Measurements from ENCODE around the gene LRRC3C.

Gene LRRC3C

DNA sequence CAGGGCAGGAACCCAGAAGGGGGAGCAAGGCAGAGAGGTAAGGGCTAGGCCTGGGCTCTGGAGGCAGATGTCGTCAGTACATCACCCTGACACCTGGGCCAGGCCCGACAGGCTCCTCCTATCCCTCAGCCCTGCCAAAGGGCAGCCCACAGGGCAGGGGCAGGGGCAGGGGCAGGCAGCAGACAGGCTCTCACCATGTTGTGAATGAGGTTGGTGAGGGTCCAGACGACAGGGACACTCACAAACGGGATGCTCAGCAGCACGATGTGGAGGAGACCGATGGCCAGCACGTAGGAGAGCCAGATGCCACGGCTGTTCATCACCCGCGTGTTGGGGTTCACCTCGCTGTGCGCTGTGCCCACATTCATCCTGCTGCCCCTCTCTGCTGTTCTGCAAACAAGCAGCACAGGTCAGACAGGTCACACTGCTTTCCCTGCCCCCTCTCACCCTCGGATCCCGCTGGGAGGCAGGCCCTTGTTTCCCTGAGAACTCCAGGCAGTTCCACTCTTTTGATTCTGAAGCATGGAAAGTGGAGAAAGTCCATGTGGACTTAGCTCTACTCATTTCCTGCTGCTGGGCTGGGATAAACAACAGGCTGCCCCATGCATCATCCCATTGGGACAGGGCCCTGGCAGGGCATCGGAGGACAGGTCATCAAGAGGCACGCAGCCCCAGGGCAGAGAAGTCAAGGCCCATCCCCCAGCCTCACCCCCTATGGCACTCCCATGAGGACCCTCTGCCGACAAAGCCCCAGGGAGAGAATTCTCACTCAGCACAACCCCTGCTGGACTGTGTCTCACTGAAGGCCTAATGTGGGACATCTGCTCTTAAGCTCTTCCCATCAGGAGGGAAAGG, 3.5 kb upstream of the LRRC3C start:
- DNase-seq (ENCODE audit: low spot score), result no peak

DNA sequence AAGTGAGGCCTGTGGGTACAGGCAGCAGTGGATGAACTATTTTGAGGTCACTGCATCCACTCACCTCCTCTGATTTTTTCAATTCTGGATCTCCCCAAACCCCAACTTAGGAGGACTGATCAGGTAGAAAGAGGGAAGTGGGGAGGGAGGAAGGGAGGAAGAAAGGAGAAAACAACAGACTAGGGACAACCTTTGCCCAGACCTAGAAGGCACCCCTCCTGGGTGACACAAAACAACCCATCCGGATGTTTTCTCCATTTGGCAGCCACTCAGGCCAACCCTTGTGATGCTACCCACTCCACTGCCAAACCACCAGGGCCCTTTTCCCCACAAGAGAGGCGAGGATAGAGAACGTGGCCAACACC, 2.9 kb upstream of the LRRC3C start:
- no peak for DNase-seq (ENCODE audit: low spot score)

GRCh38 chr17:39925282-39926134, 2.0 kb upstream of the LRRC3C start:
- DNase-seq (ENCODE audit: low spot score), result no peak

GRCh38 chr17:39926135-39926587, 1.4 kb upstream of the LRRC3C start:
- no peak for DNase-seq (ENCODE audit: low spot score)

DNA sequence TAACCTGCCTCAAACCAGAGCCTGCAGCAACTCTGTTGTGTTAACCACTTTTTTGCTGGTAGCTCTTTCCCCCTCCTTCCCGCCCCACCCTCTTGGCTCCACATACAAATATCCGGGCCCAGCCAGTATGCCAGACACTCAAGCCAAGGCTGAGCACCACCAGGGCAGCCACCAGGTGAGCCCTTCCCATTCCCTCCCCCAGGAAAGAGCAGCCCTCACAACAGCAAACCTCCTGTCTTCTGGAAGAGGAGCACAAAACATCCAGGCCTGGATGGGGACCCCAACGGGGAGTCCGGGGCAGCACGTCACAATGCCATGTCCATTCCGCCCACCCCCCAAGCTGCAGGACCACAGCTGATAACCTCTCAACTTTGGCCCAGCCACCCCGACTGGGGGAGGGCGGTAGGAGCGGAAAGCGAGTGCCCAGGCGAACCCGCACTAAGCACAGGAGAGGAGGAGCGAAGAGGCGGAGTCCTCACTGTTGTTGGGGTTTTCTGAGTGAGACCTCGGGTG, 888 bp upstream of the LRRC3C start:
- DNase-seq (ENCODE audit: low spot score), result peak; percentile 60

DNA sequence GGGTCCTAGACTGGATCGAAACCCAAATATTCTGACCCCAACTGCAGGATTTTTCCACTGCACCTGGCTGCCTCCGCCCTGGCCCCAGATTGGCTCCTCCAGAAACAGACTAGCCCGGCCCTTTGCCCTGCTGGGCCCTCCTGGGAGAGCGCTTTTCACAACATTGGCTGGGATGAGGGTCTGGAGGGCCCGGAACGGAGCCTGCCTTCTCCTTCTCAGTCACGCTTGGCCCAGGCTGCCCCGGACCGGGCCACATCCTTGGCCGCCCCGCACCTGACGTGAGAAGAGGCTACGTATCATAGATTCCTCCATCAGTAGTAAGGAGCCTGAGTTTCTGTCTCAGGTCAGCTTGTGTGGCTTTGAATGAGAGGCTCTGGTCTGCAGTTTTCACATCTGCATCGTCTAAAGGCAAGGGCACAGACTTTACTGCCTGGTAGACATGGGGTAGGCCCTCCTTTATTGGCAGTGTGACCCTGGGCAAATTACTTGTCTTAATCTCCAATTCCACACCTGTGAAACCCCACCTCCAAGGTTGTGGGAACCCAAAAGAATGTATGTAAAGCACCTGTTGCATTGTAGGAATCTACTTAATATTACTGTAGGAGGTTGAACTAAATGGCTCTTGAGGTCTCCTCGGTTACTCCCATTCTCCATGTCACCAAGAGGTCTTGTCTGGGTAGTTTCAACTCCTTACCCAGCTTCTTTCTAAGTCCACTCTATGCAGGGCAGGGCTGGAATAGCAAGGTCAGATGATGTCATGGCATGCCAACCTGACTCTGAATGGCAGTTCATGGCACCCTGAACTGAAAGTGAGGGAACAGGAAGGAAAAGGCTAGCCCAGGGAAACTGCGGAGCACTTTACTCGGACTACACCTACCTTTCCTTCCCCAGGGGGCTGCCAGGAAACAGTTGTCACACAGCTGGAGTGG, 661 bp downstream of the LRRC3C start:
- peak; percentile 24 for DNase-seq (ENCODE audit: low spot score)

DNA sequence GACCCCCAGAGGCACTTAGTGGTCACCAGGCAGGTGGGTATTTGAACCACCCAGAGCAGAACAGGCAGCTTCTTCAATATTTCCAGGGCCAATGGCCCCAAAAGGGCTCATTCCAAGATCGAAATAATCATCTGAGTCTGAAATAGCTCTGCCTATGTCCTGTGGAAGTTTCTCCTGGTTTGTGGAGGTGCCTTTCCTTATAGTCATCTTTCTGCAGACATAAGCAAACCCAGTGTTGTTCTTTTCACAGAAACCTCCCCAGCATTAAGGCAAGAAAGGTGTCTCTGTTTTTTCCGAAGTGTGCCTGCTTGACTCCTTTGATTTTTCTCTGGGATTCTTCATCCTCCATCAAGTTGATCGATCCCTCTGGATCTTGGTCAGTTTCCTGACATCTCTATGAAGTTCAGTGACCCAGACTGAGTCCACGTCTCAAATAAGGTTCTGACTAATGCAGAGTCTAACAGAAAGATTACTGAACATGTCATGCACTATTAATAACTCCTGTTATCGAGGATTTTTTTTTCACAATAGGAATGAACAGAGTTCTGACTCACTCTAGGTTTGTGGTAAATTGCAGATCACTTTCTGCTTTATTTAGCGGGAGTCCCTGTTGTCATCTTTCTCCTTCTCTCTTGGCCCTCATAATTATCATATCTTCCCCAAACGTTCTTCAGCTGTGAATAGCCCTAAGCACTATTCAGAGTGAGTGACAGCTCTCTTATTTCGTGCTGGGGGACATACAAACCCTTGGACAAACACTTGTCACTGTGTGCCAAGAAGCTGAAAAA, 1.5 kb downstream of the LRRC3C start:
- DNase-seq (ENCODE audit: low spot score), result no peak

DNA sequence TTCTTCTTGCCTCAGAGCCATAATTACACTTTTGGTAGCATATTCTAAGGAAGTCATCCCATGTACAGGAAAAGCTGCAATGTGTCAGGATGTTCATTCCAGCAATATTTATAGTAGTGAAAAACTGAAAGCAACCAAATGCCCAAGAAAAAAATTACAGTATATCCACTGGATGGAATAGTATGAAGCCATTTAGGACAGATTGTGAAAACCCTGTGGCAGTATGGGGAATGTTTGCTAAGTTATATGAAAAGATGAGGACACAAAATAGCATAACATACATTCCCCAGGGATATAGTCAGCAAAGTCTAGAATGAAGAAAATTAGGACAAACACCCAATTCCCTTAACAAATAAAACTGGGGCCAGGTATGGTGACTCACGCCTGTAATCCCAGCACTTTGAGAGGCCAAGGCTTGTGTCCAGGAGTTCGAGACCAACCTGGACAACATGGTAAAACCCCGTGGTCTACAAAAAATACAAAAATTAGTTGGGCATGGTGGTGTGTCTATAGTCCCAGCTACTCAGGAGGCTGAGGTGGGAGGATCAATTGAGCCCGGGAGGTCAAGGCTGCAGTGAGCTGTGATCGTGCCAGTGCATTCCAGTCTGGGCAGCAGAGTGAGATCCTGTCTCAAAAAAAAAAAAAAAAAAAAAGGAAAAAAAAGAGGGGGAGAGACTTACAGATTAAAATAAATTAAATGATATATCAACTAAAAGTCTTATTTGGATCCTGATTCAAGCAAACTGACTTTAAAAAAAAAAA, 2.3 kb downstream of the LRRC3C start:
- no peak for DNase-seq (ENCODE audit: low spot score)

DNA sequence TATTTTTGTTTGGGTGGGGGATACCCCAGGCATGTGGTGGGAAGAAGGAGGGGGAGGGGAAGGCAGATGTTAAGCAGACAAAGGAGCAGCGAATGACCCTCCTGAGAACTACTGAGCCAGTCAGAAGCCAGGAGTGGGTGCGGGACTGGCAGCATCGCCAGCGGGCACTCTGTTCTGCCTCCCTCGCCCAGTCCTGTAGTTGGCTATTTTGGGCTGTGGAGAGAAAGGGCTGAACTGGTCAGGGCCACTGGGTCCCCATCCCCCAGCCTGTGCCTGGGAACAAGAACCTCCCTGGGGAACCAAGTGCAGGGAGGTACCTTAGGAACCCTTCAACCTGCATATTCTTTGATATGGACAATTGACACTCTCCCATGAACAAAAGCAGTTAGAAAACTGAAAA, 6.4 kb downstream of the LRRC3C start:
- DNase-seq (ENCODE audit: low spot score), result no peak

GRCh38 chr17:39934324-39934723, 6.8 kb downstream of the LRRC3C start:
- DNase-seq (ENCODE audit: low spot score), result no peak

DNA sequence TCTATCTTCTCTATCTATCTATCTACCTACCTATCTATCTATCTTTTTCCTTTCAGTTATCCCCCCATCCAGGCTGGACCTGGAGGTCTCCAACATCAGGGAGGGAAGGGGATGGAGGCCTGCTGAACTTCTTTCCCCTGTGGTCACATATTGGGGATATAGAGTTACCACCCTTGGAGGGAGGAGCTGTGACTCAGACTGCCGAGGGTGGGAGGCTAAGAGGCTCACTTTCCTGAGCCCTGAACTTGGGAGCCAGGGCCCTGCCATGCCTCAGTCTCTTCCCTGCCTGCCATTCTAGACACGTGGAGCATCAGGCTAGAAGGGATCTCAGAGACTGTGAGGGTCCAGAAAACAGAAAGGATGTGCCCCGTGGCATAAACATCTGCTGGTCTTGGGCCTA, 8.4 kb downstream of the LRRC3C start:
- no peak for DNase-seq (ENCODE audit: low spot score)

DNA sequence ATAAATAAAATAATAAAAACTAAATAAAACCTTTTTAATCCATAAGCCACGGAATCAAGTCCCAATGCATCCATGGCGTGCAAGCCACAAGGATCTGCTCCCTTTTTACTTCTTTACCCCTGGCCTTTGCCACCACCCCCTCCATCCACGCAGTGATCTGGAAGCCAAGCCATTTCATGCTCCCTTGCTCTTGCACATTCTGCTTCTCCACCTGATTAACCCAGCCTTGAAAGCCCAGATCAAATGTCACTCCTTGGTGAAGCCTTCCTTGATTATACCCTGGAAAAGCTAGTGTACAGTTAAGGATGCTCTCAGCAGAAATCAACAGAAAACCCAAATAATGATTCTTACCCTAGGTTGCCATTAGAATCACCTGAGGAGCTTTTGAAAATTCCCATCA, 9.9 kb downstream of the LRRC3C start:
- no peak for DNase-seq (ENCODE audit: low spot score)

DNA sequence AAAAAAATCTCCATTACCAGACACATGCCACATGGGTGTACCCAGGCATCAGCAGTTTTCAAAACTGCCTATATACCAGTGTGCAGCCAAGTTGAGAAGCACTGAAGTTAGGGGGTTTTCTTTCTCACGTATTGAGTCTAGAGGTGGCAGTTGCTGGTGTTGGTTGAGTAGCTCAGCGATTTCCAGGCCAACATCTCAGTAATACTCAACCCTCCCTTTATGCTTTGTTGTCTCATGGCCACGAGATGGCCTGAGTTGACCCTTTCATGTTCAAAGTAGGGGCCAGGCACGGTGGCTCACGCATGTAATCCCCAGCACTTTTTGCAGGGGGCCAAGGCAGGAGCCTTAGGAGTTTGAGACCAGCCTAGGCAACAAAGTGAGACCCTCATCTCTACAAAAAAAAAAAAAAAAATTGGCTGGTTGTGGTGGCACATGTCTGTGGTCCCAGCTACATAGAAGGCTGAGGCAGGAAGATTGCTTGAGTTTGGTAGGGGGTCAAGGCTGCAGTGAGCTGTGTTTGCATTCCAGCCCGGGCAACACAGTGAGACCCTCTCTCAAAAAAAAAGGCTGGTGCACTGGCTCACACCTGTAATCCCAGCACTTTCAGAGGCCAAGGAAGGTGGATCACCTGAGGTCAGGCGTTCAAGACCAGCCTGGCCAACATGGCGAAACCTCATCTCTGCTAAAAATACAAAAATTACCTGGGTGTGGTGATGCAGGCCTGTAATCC, 10.8 kb downstream of the LRRC3C start:
- no peak for DNase-seq (ENCODE audit: low spot score)

- DNase-seq (ENCODE audit: low spot score), result no peak
Observed at GRCh38 chr17:39939106-39939505, 11.6 kb downstream of the LRRC3C start.

- DNase-seq (ENCODE audit: low spot score), result peak; percentile 54
Observed at GRCh38 chr17:39939588-39940419, 12.3 kb downstream of the LRRC3C start.

DNA sequence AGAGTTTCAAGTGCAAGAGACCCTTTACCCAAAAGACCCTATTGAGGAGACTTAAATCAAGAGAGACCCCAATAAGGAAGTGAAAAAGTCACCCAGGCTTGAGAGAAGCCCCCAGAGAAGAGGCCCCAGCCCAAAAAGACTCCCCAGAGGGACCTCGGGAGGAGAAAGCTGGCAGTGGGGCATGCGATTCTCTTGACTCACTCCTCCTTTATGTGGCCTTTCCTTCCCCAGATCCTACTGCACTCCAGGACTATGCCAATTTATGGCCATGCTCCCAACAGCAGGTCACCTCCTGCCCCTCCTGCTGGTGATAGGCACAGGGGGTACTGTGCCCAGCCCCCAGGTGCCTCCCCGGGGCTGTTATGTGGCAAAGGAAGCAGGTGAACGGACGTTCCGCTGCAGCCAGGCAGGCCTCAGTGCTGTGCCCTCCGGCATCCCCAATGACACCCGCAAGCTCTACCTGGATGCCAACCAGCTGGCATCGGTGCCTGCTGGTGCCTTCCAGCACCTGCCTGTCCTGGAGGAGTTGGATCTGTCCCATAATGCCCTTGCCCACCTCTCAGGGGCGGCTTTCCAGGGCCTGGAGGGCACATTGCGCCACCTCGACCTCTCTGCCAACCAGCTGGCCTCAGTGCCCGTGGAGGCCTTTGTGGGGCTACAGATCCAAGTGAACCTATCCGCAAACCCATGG, 16.3 kb downstream of the LRRC3C start:
- DNase-seq (ENCODE audit: low spot score), result no peak

- no peak for DNase-seq (ENCODE audit: low spot score)
Observed at GRCh38 chr17:39944393-39944711, 16.8 kb downstream of the LRRC3C start.

Measured in germinal center (tissue), 1 donor.